Fibroblast of lung (primary cell): Measurements from ENCODE around the gene GSDMA. TPM values are rescaled to one million over a fixed set of nuclear protein-coding genes. Genes with fewer than 3 reads are reported as not detected.

Source experiments
- DNase-seq, 2 donors: peaks; one replicate each; pipeline versions ENCODE4 v3.0.0 to v3.0.0-alpha.2; 2010; ENCODE audit warnings: low read depth in 2 of 2
- H2AFZ ChIP-seq: 2 replicates; pipeline ENCODE4 v1.5.1; 2012; ENCODE audit warnings: low read length, control low read depth, inconsistent platforms
- H3K27ac ChIP-seq: 2 replicates; pipeline ENCODE4 v1.5.1; 2011; ENCODE audit warnings: low read length, control low read depth; ENCODE audit not compliant: insufficient read depth
- H3K27me3 ChIP-seq: 2 replicates; pipeline ENCODE4 v1.5.1; 2011; ENCODE audit warnings: mild to moderate bottlenecking, low read length; ENCODE audit not compliant: control insufficient read depth, insufficient read depth
- H3K36me3 ChIP-seq: 2 replicates; pipeline ENCODE4 v1.5.1; 2011; ENCODE audit warnings: low read length; ENCODE audit not compliant: control insufficient read depth, insufficient read depth
- H3K4me1 ChIP-seq: 2 replicates; pipeline ENCODE4 v1.5.1; 2011; ENCODE audit warnings: low read length; ENCODE audit not compliant: control insufficient read depth, insufficient read depth; ENCODE audit errors: extremely low read depth
- H3K4me2 ChIP-seq: 2 replicates; pipeline ENCODE4 v1.5.1; 2011; ENCODE audit warnings: low read length, control low read depth; ENCODE audit not compliant: insufficient read depth; ENCODE audit errors: extremely low read depth
- H3K4me3 ChIP-seq, 4 experiments: fragments of 200-600 bp in 1 of 4; sonication (generic) in 1 of 4; replicated peaks in 1 of 4; 2 replicates each; pipeline ENCODE4 v1.5.1; 2011 to 2016; ENCODE audit warnings: low read length in 4 of 4, low read depth in 3 of 4, mild to moderate bottlenecking in 3 of 4, control low read depth in 2 of 4, inconsistent platforms in 1 of 4, mixed read lengths in 1 of 4; ENCODE audit not compliant: insufficient read depth in 1 of 4; ENCODE audit errors: control extremely low read depth in 1 of 4
- H3K79me2 ChIP-seq: 2 replicates; pipeline ENCODE4 v1.5.1; 2012; ENCODE audit warnings: mild to moderate bottlenecking, low read length, inconsistent platforms; ENCODE audit not compliant: control insufficient read depth, insufficient read depth
- H3K9ac ChIP-seq: 2 replicates; pipeline ENCODE4 v1.5.1; 2011; ENCODE audit warnings: mild to moderate bottlenecking, low read length, control low read depth; ENCODE audit not compliant: insufficient read depth
- H3K9me3 ChIP-seq: 2 replicates; pipeline ENCODE4 v1.5.1; 2012; ENCODE audit warnings: low read depth, low read length; ENCODE audit not compliant: control insufficient read depth, insufficient read depth
- H4K20me1 ChIP-seq: 2 replicates; pipeline ENCODE4 v1.5.1; 2011; ENCODE audit warnings: low read length; ENCODE audit not compliant: control insufficient read depth, insufficient read depth; ENCODE audit errors: extremely low read depth
- CTCF ChIP-seq, 2 donors: IDR thresholded peaks in 1 of 2; conservative IDR thresholded peaks in 1 of 2; 1 replicate in 1 of 2; 2 replicates in 1 of 2; pipeline ENCODE4 v1.5.1; 2011 to 2012; ENCODE audit warnings: low read length in 2 of 2, control low read depth in 1 of 2, inconsistent platforms in 1 of 2, low read depth in 1 of 2, mild to moderate bottlenecking in 1 of 2
- EZH2 ChIP-seq: IDR thresholded peaks from 2 replicates; pipeline ENCODE4 v1.5.1; 2012; ENCODE audit warnings: low read length, control low read depth, mild to moderate bottlenecking; ENCODE audit errors: missing control alignments
- polyA plus RNA-seq, 2 donors: library from polyadenylated mRNA; depleted of rRNA in 1 of 2; stranded (reverse) in 1 of 2; unstranded in 1 of 2; fragments of >200 nt; gene quantifications; 2 replicates each; pipeline ENCODE4 v1.2.1, GENCODE V29; 2011 to 2012; ENCODE audit warnings: missing spikeins in 1 of 2
- total RNA-seq: library from RNA; depleted of rRNA; stranded (reverse); fragments of >200 nt; gene quantifications from 2 replicates; pipeline ENCODE4 v1.2.1, GENCODE V29; 2014

GSDMA gene
- total and polyA plus RNA-seq, 2 donors (not counting 1 experiment from before 2014, with no cell fraction given) = not detected

- Histone ChIP-seq H3K9ac (no peak overlapping the region), H2AFZ (no peak overlapping the region), H3K9me3 (no peaks in the 10 kb centered on the region), H3K79me2 (no peaks in the 10 kb centered on the region), H3K4me1 (peaks cover 6% of the 10 kb centered on the region), H4K20me1 (no peaks in the 10 kb centered on the region), H3K27ac (no peak overlapping the region), H3K4me2 (peak overlapping the region; percentile 60), H3K4me3 (no peak overlapping the region), H3K27me3 (peaks cover 7% of the 10 kb centered on the region), H3K36me3 (no peaks in the 10 kb centered on the region)
- DNase-seq = no peak
- no peak for TF ChIP-seq EZH2
- no peak for TF ChIP-seq CTCF (conservative IDR thresholded peaks at IDR 0.05 in 1 of 2, IDR thresholded peaks at IDR 0.05 in 1 of 2; ENCODE audit: low read depth in 1 of 2, low read length in 2 of 2)
Measured at GRCh38 chr17:39939106-39939505, 23.7 kb upstream of the GSDMA start.

- Histone ChIP-seq H3K4me3 (no peak overlapping the region), H3K9me3 (no peaks in the 10 kb centered on the region), H3K27me3 (peaks cover 7% of the 10 kb centered on the region), H4K20me1 (no peaks in the 10 kb centered on the region), H3K4me1 (peaks cover 6% of the 10 kb centered on the region), H2AFZ (no peak overlapping the region), H3K36me3 (no peaks in the 10 kb centered on the region), H3K4me2 (peak overlapping the region; percentile 60), H3K79me2 (no peaks in the 10 kb centered on the region), H3K9ac (peak overlapping the region; percentile 39), H3K27ac (peak overlapping the region; percentile 86)
- TF ChIP-seq EZH2 (no peak), CTCF (conservative IDR thresholded peaks at IDR 0.05 in 1 of 2, IDR thresholded peaks at IDR 0.05 in 1 of 2; ENCODE audit: low read depth in 1 of 2, low read length in 2 of 2) (peak; percentile 60 to 74)
- DNase-seq = peak; percentile 73 to 95
Measured at GRCh38 chr17:39939588-39940419, 23.0 kb upstream of the GSDMA start.

GRCh38 chr17:39943702-39944392, 19.0 kb upstream of the GSDMA start:
- DNase-seq = no peak
- no peak overlapping the region for H2AFZ ChIP-seq
- no peak overlapping the region for H3K27ac ChIP-seq
- no peaks in the 10 kb centered on the region for H3K79me2 ChIP-seq
- H3K4me3 ChIP-seq = no peak overlapping the region
- TF ChIP-seq EZH2 (no peak), CTCF (conservative IDR thresholded peaks at IDR 0.05 in 1 of 2, IDR thresholded peaks at IDR 0.05 in 1 of 2; ENCODE audit: low read depth in 1 of 2, low read length in 2 of 2) (no peak)
- no peak overlapping the region for H3K9ac ChIP-seq
- H3K9me3 ChIP-seq = no peaks in the 10 kb centered on the region
- no peaks in the 10 kb centered on the region for H4K20me1 ChIP-seq
- peaks cover 6% of the 10 kb centered on the region for H3K4me1 ChIP-seq
- no peak overlapping the region for H3K4me2 ChIP-seq
- H3K27me3 ChIP-seq = peaks cover 7% of the 10 kb centered on the region
- H3K36me3 ChIP-seq = no peaks in the 10 kb centered on the region
